OCI-LY1 (cell line): ENCODE data around the gene EIF2D.

Experiments
- H2AFZ ChIP-seq: fragments of 200-600 bp; sonication (generic), shearing (Covaris generic); 2 replicates; pipeline ENCODE4 v1.6.0; 2014; ENCODE audit warnings: antibody characterized with exemption, mild to moderate bottlenecking, low read length
- H3F3A ChIP-seq: fragments of 200-600 bp; sonication (generic), shearing (Covaris generic); 2 replicates; pipeline ENCODE4 v1.6.0; 2014; ENCODE audit warnings: mild to moderate bottlenecking, antibody characterized with exemption, low read length, moderate library complexity; ENCODE audit not compliant: insufficient read depth
- H3K27ac ChIP-seq: fragments of 200-600 bp; sonication (generic); 2 replicates; pipeline ENCODE4 v1.5.1; 2014; ENCODE audit warnings: low read length, mixed run types, mild to moderate bottlenecking, low read depth; ENCODE audit not compliant: poor library complexity, severe bottlenecking
- H3K27me3 ChIP-seq: fragments of 200-600 bp; sonication (generic); 2 replicates; pipeline ENCODE4 v1.6.0; 2014; ENCODE audit warnings: antibody characterized with exemption, mild to moderate bottlenecking, low read length, moderate library complexity; ENCODE audit not compliant: insufficient read depth
- H3K36me3 ChIP-seq: fragments of 200-600 bp; sonication (generic); 2 replicates; pipeline ENCODE4 v1.6.1; 2014; ENCODE audit warnings: mild to moderate bottlenecking, antibody characterized with exemption, low read length, moderate library complexity, mixed read lengths; ENCODE audit not compliant: insufficient read depth
- H3K4me1 ChIP-seq: fragments of 200-600 bp; sonication (generic); 2 replicates; pipeline ENCODE4 v1.5.1; 2014; ENCODE audit warnings: mild to moderate bottlenecking, low read length, moderate library complexity; ENCODE audit not compliant: insufficient read depth, severe bottlenecking
- H3K4me2 ChIP-seq: fragments of 200-600 bp; sonication (generic), shearing (Covaris generic); 2 replicates; pipeline ENCODE4 v1.6.1; 2014; ENCODE audit warnings: low read length
- H3K4me3 ChIP-seq: fragments of 200-600 bp; sonication (generic); 2 replicates; pipeline ENCODE4 v1.5.1; 2014; ENCODE audit warnings: low read length, low read depth, mild to moderate bottlenecking, mixed read lengths; ENCODE audit not compliant: poor library complexity, severe bottlenecking
- H3K79me2 ChIP-seq: fragments of 200-600 bp; shearing (Covaris generic); 2 replicates; pipeline ENCODE4 v1.6.1; 2016; ENCODE audit warnings: mixed run types, low read length, mixed read lengths; ENCODE audit not compliant: insufficient read depth
- H3K9ac ChIP-seq: fragments of 200-600 bp; sonication (generic), shearing (Covaris generic); 2 replicates; pipeline ENCODE4 v1.6.1; 2014; ENCODE audit warnings: mild to moderate bottlenecking, low read length, mixed read lengths
- H3K9me2 ChIP-seq: fragments of 200-600 bp; sonication (generic), shearing (Covaris generic); 2 replicates; pipeline ENCODE4 v1.6.1; 2014; ENCODE audit warnings: low read depth, mild to moderate bottlenecking, low read length, mixed read lengths
- H3K9me3 ChIP-seq: fragments of 200-600 bp; shearing (Covaris generic); 2 replicates; pipeline ENCODE4 v1.6.1; 2014; ENCODE audit warnings: low read length, mixed read lengths
- H4K20me1 ChIP-seq: fragments of 200-600 bp; sonication (generic), shearing (Covaris generic); 2 replicates; pipeline ENCODE4 v1.6.0; 2016; ENCODE audit warnings: mild to moderate bottlenecking, low read length; ENCODE audit not compliant: insufficient read depth
- EZH2 ChIP-seq: fragments of 200-600 bp; sonication (generic), shearing (Covaris generic); IDR thresholded peaks from 2 replicates; pipeline ENCODE4 v1.8.0; 2017; ENCODE audit warnings: borderline replicate concordance, mixed run types, mild to moderate bottlenecking, antibody characterized with exemption, low read length, moderate library complexity, mixed read lengths
- TF ChIP-seq, protein P1 (sequence below): fragments of 200-600 bp; sonication (generic), shearing (Covaris generic); IDR thresholded peaks from 2 replicates; pipeline ENCODE4 v1.5.1; 2017; ENCODE audit warnings: mild to moderate bottlenecking, antibody characterized with exemption, low read length, moderate library complexity, mixed read lengths

Gene EIF2D

DNA sequence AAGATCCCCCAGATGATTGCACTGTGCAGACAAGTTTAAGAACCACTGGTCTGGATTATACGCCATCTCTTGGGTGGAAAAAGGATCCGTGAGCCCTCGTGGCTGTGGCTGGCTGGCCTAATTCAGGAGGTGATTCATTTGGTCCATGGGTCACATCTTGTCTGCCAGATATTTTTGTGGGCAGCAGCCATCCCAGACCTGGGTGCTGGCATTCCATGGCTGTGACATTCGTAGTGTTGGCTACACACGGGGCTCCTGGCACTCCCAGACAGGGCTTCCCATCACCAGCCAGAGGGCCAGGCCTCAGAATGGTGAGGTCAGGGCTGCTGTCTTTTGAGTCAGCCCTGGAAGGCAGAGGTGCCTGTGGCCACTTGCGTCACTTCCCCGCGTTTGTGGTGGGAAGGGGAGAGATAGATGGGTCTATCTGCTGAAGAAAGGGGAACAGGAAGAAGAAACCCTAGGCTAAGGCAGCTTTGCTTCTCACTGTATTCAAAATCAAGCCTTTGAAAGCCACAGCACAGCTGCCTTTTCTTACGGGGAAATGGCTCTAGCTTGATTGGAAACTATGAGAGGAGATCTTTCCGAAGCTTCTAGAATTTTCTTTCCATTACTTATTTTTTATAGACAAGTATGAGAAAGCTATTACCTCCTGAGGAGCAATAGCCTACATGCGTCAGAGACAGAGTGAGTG lies 32.4 kb downstream of the EIF2D start:
- Histone ChIP-seq H3K9me3 (no peaks in the 10 kb centered on the region), H2AFZ (no peak overlapping the region), H3K4me1 (peaks cover 37% of the 10 kb centered on the region), H3F3A (no peaks in the 10 kb centered on the region), H3K9ac (peak overlapping the region; percentile 4; the same call in 1 of the 2 replicates), H3K79me2 (no peaks in the 10 kb centered on the region), H4K20me1 (no peaks in the 10 kb centered on the region), H3K9me2 (no peaks in the 10 kb centered on the region), H3K27ac (peak overlapping the region; percentile 53), H3K27me3 (no peaks in the 10 kb centered on the region), H3K4me2 (peak overlapping the region; percentile 33; the same call in 1 of the 2 replicates), H3K36me3 (peaks cover 19% of the 10 kb centered on the region; the same call in 1 of the 2 replicates), H3K4me3 (no peak overlapping the region)
- TF ChIP-seq, protein P1, sequence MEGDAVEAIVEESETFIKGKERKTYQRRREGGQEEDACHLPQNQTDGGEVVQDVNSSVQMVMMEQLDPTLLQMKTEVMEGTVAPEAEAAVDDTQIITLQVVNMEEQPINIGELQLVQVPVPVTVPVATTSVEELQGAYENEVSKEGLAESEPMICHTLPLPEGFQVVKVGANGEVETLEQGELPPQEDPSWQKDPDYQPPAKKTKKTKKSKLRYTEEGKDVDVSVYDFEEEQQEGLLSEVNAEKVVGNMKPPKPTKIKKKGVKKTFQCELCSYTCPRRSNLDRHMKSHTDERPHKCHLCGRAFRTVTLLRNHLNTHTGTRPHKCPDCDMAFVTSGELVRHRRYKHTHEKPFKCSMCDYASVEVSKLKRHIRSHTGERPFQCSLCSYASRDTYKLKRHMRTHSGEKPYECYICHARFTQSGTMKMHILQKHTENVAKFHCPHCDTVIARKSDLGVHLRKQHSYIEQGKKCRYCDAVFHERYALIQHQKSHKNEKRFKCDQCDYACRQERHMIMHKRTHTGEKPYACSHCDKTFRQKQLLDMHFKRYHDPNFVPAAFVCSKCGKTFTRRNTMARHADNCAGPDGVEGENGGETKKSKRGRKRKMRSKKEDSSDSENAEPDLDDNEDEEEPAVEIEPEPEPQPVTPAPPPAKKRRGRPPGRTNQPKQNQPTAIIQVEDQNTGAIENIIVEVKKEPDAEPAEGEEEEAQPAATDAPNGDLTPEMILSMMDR: no peak
- no peak for TF ChIP-seq EZH2

- H3K79me2 ChIP-seq: no peaks in the 10 kb centered on the region
- H2AFZ ChIP-seq: no peak overlapping the region
- no peak overlapping the region for H3K27ac ChIP-seq
- H3K36me3 ChIP-seq: peaks cover 10% of the 10 kb centered on the region; the same call in 1 of the 2 replicates
- H3K4me2 ChIP-seq: no peak overlapping the region
- H3K9ac ChIP-seq: no peak overlapping the region
- no peaks in the 10 kb centered on the region for H3K27me3 ChIP-seq
- no peaks in the 10 kb centered on the region for H3K9me3 ChIP-seq
- no peaks in the 10 kb centered on the region for H3K9me2 ChIP-seq
- H4K20me1 ChIP-seq: no peaks in the 10 kb centered on the region
- no peak overlapping the region for H3K4me3 ChIP-seq
- no peaks in the 10 kb centered on the region for H3F3A ChIP-seq
- H3K4me1 ChIP-seq: peaks cover 45% of the 10 kb centered on the region
- no peak for TF ChIP-seq EZH2
- TF ChIP-seq, protein P1: no peak
Observed at GRCh38 chr1:206578978-206579374, 33.3 kb downstream of the EIF2D start.

- Histone ChIP-seq H4K20me1 (no peaks in the 10 kb centered on the region), H2AFZ (no peak overlapping the region), H3K9me3 (no peaks in the 10 kb centered on the region), H3K9ac (no peak overlapping the region), H3K79me2 (no peaks in the 10 kb centered on the region), H3K4me3 (no peak overlapping the region), H3K4me2 (no peak overlapping the region), H3K27me3 (no peaks in the 10 kb centered on the region), H3F3A (no peaks in the 10 kb centered on the region), H3K9me2 (no peaks in the 10 kb centered on the region), H3K36me3 (peaks cover 4% of the 10 kb centered on the region; the same call in 1 of the 2 replicates), H3K27ac (peak overlapping the region; percentile 28), H3K4me1 (peaks cover 45% of the 10 kb centered on the region)
- TF ChIP-seq EZH2: no peak
- TF ChIP-seq, protein P1: no peak
Observed at GRCh38 chr1:206578068-206578977, 33.9 kb downstream of the EIF2D start.
